Esophagus muscularis mucosa (tissue), 3 donors: ENCODE results near the gene SLC25A22.

Experiments
- POLR2A ChIP-seq: fragments of 450-650 bp; IDR thresholded peaks from one replicate; pipeline ENCODE4 v1.6.1; 2017; ENCODE audit warnings: antibody characterized with exemption, moderate library complexity, mild to moderate bottlenecking, low read depth
- TF ChIP-seq, protein P1 (sequence below), 3 experiments: fragments of 200-600 bp in 2 of 3; fragments of 450-650 bp in 1 of 3; sonication (generic) in 2 of 3; IDR thresholded peaks; one replicate each; pipeline ENCODE4 v1.5.1; 2017 to 2019; ENCODE audit warnings: antibody characterized with exemption in 3 of 3, mild to moderate bottlenecking in 2 of 3, moderate library complexity in 1 of 3

DNA sequence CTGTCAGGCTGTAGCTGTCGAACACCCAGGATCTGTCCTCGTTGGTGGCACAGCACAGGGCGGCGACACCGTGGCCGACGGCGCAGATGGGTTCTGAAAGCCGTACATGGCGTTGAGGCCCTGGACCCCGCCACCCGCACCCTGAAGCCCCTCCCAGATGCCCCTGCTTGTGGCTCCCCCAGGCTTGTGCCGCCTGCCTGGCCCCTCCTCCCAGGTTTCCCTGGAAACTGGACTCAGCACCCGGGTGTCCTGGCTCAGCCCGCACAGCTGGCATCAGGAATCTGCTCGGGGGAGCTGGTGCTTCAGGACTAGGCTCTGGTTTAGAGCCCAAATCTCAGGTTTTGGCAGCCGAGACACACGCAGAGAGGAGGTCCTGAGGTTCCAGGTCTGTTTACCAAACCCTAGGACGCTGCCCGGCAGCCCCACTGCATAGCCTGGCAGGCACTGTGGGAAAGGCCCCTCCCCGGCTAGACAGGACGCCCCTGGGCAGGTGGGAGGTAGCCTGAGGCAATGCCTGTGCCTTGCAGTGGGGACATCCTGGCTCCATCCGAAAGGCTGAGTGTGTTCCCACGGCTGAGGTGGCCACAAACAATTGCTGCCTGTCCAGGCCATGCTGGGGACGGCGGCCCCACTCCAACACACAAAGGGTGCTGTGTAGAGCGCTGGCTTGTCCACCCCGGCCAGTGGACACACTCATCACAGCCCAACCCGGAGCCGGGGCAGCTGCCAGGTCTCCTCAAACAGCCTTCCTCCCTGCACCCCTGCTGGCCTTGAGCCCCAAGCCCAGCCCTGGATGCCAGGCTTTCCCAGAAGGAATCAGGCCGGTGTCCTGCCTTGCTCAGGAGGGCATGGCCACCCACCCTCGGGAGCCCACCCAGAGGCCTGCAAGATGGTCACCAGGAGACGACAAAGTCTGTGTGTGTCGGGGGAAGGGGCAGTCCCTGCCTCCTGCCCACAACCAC lies 25.4 kb downstream of the SLC25A22 start:
- TF ChIP-seq, protein P1, sequence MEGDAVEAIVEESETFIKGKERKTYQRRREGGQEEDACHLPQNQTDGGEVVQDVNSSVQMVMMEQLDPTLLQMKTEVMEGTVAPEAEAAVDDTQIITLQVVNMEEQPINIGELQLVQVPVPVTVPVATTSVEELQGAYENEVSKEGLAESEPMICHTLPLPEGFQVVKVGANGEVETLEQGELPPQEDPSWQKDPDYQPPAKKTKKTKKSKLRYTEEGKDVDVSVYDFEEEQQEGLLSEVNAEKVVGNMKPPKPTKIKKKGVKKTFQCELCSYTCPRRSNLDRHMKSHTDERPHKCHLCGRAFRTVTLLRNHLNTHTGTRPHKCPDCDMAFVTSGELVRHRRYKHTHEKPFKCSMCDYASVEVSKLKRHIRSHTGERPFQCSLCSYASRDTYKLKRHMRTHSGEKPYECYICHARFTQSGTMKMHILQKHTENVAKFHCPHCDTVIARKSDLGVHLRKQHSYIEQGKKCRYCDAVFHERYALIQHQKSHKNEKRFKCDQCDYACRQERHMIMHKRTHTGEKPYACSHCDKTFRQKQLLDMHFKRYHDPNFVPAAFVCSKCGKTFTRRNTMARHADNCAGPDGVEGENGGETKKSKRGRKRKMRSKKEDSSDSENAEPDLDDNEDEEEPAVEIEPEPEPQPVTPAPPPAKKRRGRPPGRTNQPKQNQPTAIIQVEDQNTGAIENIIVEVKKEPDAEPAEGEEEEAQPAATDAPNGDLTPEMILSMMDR (IDR thresholded peaks at IDR 0.05) = no peak
- no peak for TF ChIP-seq POLR2A
